Body of pancreas (tissue), 4 donors: ENCODE data around the gene LBH. TPM values are rescaled to one million over a fixed set of nuclear protein-coding genes. Genes with fewer than 3 reads are reported as not detected.

ENCODE experiments used
- ATAC-seq: fragments of 150-250 bp; one replicate; pipeline ENCODE4 v1.9.1; 2016
- DNase-seq, 4 donors: peaks; one replicate each; pipeline ENCODE4 v3.0.0-alpha.2; 2019
- H3K27ac ChIP-seq, 4 donors: fragments of 200-600 bp; sonication (generic); 1 replicate in 3 of 4; 2 replicates in 1 of 4; pipeline versions ENCODE4 v1.5.1 to v1.6.1; 2016 to 2019; ENCODE audit warnings: mild to moderate bottlenecking in 1 of 4, mixed read lengths in 1 of 4, moderate library complexity in 1 of 4
- H3K27me3 ChIP-seq, 2 donors: fragments of 200-600 bp; sonication (generic); one replicate each; pipeline ENCODE4 v1.6.0; 2016; ENCODE audit warnings: mild to moderate bottlenecking in 1 of 2
- H3K36me3 ChIP-seq, 2 donors: fragments of 200-600 bp; sonication (generic); replicated peaks in 1 of 2; 2 replicates each; pipeline ENCODE4 v1.5.1; 2016; ENCODE audit warnings: low read depth in 2 of 2; ENCODE audit not compliant: insufficient read depth in 1 of 2
- H3K4me1 ChIP-seq: fragments of 200-600 bp; sonication (generic); one replicate; pipeline ENCODE4 v1.6.0; 2016
- H3K4me3 ChIP-seq, 2 donors: fragments of 200-600 bp; sonication (generic); 1 replicate in 1 of 2; 2 replicates in 1 of 2; pipeline ENCODE4 v1.5.1; 2016 to 2019
- H3K9me3 ChIP-seq, 3 donors: fragments of 200-600 bp; sonication (generic); 1 replicate in 2 of 3; 2 replicates in 1 of 3; pipeline ENCODE4 v1.5.1; 2016
- CTCF ChIP-seq, 7 experiments: fragments of 450-650 bp in 4 of 7; fragments of 200-600 bp in 3 of 7; sonication (generic) in 3 of 7; IDR thresholded peaks; one replicate each; pipeline ENCODE4 v1.5.1; 2016 to 2019; ENCODE audit warnings: antibody characterized with exemption in 7 of 7
- POLR2A ChIP-seq, 3 donors: fragments of 450-650 bp; IDR thresholded peaks; one replicate each; pipeline ENCODE4 v1.6.1; 2016; ENCODE audit warnings: antibody characterized with exemption in 3 of 3, mild to moderate bottlenecking in 2 of 3
- WGBS, 2 donors: methylation state at CpG; one replicate each; pipeline ENCODE4 v1.1.5; 2017; 5-methylcytosine and 5-hydroxymethylcytosine counted together
- intact Hi-C: fragments of 100-400 bp; cut with DNase I; formaldehyde crosslinking; loops from one replicate; pipeline ENCODE4 v1.15.1; 2023
- total RNA-seq, 2 donors: library from RNA; depleted of rRNA; stranded (reverse); fragments of >200 nt; gene quantifications; one replicate each; pipeline ENCODE4 v1.1.0, GENCODE V29; 2016

LBH gene
- total RNA-seq, 2 donors from 2014 or later: 10.9 to 23.1 TPM

GRCh38 chr2:30287857-30288513, 56.7 kb downstream of the LBH start:
- intact Hi-C loops: no loop called here
- Histone ChIP-seq H3K27me3 (no peaks in the 10 kb centered on the region), H3K36me3 (no peaks in the 10 kb centered on the region), H3K9me3 (no peaks in the 10 kb centered on the region), H3K4me1 (peaks cover 5% of the 10 kb centered on the region), H3K27ac (no peak overlapping the region), H3K4me3 (no peak overlapping the region)
- no peak for TF ChIP-seq POLR2A (IDR thresholded peaks at IDR 0.05)
- TF ChIP-seq CTCF (IDR thresholded peaks at IDR 0.05): no peak
- 66 to 84% methylated on average over 4 of the region's 4 CpGs for WGBS, 2 donors
- DNase-seq (no peak), ATAC-seq (no peak)

GRCh38 chr2:30288561-30288960, 57.2 kb downstream of the LBH start:
- H3K4me3 ChIP-seq: no peak overlapping the region
- TF ChIP-seq POLR2A (IDR thresholded peaks at IDR 0.05): no peak
- TF ChIP-seq CTCF (IDR thresholded peaks at IDR 0.05): no peak
- intact Hi-C loops: no loop called here
- WGBS, 2 donors: 61 to 66% methylated on average over 2 of the region's 2 CpGs
- H3K27ac ChIP-seq: no peak overlapping the region
- DNase-seq: no peak
- H3K9me3 ChIP-seq: no peaks in the 10 kb centered on the region
- no peaks in the 10 kb centered on the region for H3K27me3 ChIP-seq
- no peaks in the 10 kb centered on the region for H3K36me3 ChIP-seq
- ATAC-seq: no peak
- peaks cover 5% of the 10 kb centered on the region for H3K4me1 ChIP-seq

GRCh38 chr2:30293303-30293921, 62.1 kb downstream of the LBH start:
- no peak for TF ChIP-seq CTCF (IDR thresholded peaks at IDR 0.05)
- TF ChIP-seq POLR2A (IDR thresholded peaks at IDR 0.05): no peak
- 62 to 74% methylated on average over 10 to 12 of the region's 12 CpGs for WGBS, 2 donors
- intact Hi-C loops: no loop called here
- DNase-seq: peak in 1 of 4 donors; percentile 13
- Histone ChIP-seq H3K4me1 (peaks cover 5% of the 10 kb centered on the region), H3K4me3 (no peak overlapping the region), H3K27ac (no peak overlapping the region), H3K36me3 (no peaks in the 10 kb centered on the region), H3K9me3 (no peaks in the 10 kb centered on the region), H3K27me3 (no peaks in the 10 kb centered on the region)
- ATAC-seq: peak; percentile 33

- ATAC-seq: no peak
- H3K4me1 ChIP-seq: peaks cover 5% of the 10 kb centered on the region
- 85 to 95% methylated on average over 5 of the region's 5 CpGs for WGBS, 2 donors
- TF ChIP-seq POLR2A (IDR thresholded peaks at IDR 0.05): no peak
- no peak for TF ChIP-seq CTCF (IDR thresholded peaks at IDR 0.05)
- no peaks in the 10 kb centered on the region for H3K36me3 ChIP-seq
- no peak overlapping the region for H3K27ac ChIP-seq
- intact Hi-C loops: no loop called here
- no peak for DNase-seq
- no peaks in the 10 kb centered on the region for H3K9me3 ChIP-seq
- no peak overlapping the region for H3K4me3 ChIP-seq
- H3K27me3 ChIP-seq: no peaks in the 10 kb centered on the region
Observed at GRCh38 chr2:30294133-30294532, 62.8 kb downstream of the LBH start.

GRCh38 chr2:30296496-30296895, 65.2 kb downstream of the LBH start:
- intact Hi-C loops: no loop called here
- DNase-seq (no peak), ATAC-seq (no peak)
- peaks cover 17% of the 10 kb centered on the region for H3K4me1 ChIP-seq
- H3K27ac ChIP-seq: no peak overlapping the region
- H3K9me3 ChIP-seq: no peaks in the 10 kb centered on the region
- H3K36me3 ChIP-seq: no peaks in the 10 kb centered on the region
- no peak overlapping the region for H3K4me3 ChIP-seq
- H3K27me3 ChIP-seq: no peaks in the 10 kb centered on the region
- TF ChIP-seq POLR2A (IDR thresholded peaks at IDR 0.05): no peak
- no peak for TF ChIP-seq CTCF (IDR thresholded peaks at IDR 0.05)
